NCI-H345 treated with DMSO at 0.1 percent for 48 hours (cell line): ENCODE data around the gene NFE2L3.
"Not testable (repeated sequence)": the region's sequence is repeated elsewhere in the genome, so short reads cannot be mapped to it uniquely, and the experiment has no call there.

Source experiments
- DNase-seq: peaks from one replicate; lab custom pipeline; 2025; ENCODE audit not compliant: unreplicated experiment; lab: John Stamatoyannopoulos, UW

Gene NFE2L3

GRCh38 chr7:26185844-26186180, 33.8 kb downstream of the NFE2L3 start:
- no peak for DNase-seq

GRCh38 chr7:26186364-26187311, 34.6 kb downstream of the NFE2L3 start:
- DNase-seq = no peak

- no peak for DNase-seq
Observed at GRCh38 chr7:26187380-26188205, 35.6 kb downstream of the NFE2L3 start.

GRCh38 chr7:26188206-26188956, 36.4 kb downstream of the NFE2L3 start:
- DNase-seq = no peak

GRCh38 chr7:26188957-26189541, 37.1 kb downstream of the NFE2L3 start:
- DNase-seq = no peak

GRCh38 chr7:26189697-26190096, 37.7 kb downstream of the NFE2L3 start:
- DNase-seq = no peak

GRCh38 chr7:26190417-26190869, 38.4 kb downstream of the NFE2L3 start:
- DNase-seq = no peak

GRCh38 chr7:26191233-26191973, 39.4 kb downstream of the NFE2L3 start:
- DNase-seq = no peak

GRCh38 chr7:26191974-26192479, 40.0 kb downstream of the NFE2L3 start:
- no peak for DNase-seq

- no peak for DNase-seq
Observed at GRCh38 chr7:26192485-26193087, 40.6 kb downstream of the NFE2L3 start.

GRCh38 chr7:26193432-26194207, 41.6 kb downstream of the NFE2L3 start:
- no peak for DNase-seq

- not testable (repeated sequence) for DNase-seq
Observed at GRCh38 chr7:26194764-26195163, 42.8 kb downstream of the NFE2L3 start.

GRCh38 chr7:26195182-26195581, 43.2 kb downstream of the NFE2L3 start:
- no peak for DNase-seq

GRCh38 chr7:26195867-26196657, 44.1 kb downstream of the NFE2L3 start:
- no peak for DNase-seq

GRCh38 chr7:26197153-26198115, 45.4 kb downstream of the NFE2L3 start:
- no peak for DNase-seq

- DNase-seq = no peak
Observed at GRCh38 chr7:26198133-26198780, 46.3 kb downstream of the NFE2L3 start.
